GM23248 (cell line): ENCODE measurements around the gene KHDC4.

ENCODE experiments used
- EZH2 ChIP-seq: fragments of 200-600 bp; sonication (generic); IDR thresholded peaks from 2 replicates; pipeline ENCODE4 v1.6.1; 2018; ENCODE audit warnings: antibody characterized with exemption, mild to moderate bottlenecking; ENCODE audit not compliant: insufficient read depth, poor library complexity, severe bottlenecking
- EZH2phosphoT487 ChIP-seq: fragments of 200-600 bp; sonication (generic); IDR thresholded peaks from 2 replicates; pipeline ENCODE4 v1.6.1; 2018; ENCODE audit warnings: antibody characterized with exemption, moderate library complexity, mild to moderate bottlenecking, low read depth; ENCODE audit not compliant: insufficient read depth

DNA sequence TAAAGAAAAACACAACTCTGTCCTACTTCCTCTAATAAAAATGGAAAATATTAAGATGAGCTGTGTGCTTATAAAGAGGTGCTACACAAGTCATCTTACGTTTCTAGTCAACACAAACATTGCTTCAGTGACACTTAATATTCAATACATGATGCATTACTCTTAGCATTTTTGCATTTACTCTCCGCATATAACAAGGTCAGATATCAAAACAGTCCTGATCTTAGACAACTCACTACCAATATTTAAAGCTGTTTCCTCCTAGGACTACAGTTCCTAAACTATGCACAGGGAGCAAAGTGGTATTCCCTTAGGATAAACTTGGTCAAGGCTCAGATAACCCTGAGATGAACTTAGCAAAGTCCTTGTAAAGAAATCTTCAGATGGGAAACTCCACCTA is 35.3 kb downstream of the KHDC4 start:
- TF ChIP-seq EZH2, result no peak
- no peak for TF ChIP-seq EZH2phosphoT487
